A549 (cell line): ENCODE data around the gene PMFBP1.

Experiments used
- CHD2 ChIP-seq: fragments of 150-350 bp; IDR thresholded peaks from 2 replicates; pipeline ENCODE4 v1.6.1; 2014; ENCODE audit warnings: low read length; ENCODE audit not compliant: partially characterized antibody
- CTCF ChIP-seq: fragments of >200 bp; sonication (Bioruptor Twin); formaldehyde crosslinking; IDR thresholded peaks from 3 replicates; pipeline ENCODE4 v1.5.1; 2016
- HOXA7 ChIP-seq: fragments of 250-450 bp; sonication (Bioruptor Pico); IDR thresholded peaks from 2 replicates; pipeline ENCODE4 v1.5.0; 2020; ENCODE audit warnings: mild to moderate bottlenecking, moderate library complexity
- MAFK ChIP-seq: fragments of 450-650 bp; IDR thresholded peaks from 2 replicates; pipeline ENCODE4 v1.6.1; 2014; ENCODE audit not compliant: partially characterized antibody
- MAX ChIP-seq: IDR thresholded peaks from 2 replicates; pipeline ENCODE4 v1.6.1; 2012
- RFX5 ChIP-seq: fragments of 450-650 bp; IDR thresholded peaks from 2 replicates; pipeline ENCODE4 v1.7.1; 2014; ENCODE audit warnings: antibody characterized with exemption, mild to moderate bottlenecking, moderate library complexity

- no peak for TF ChIP-seq CTCF
- no peak for TF ChIP-seq CHD2
- TF ChIP-seq MAX = no peak
- TF ChIP-seq HOXA7 (CRISPR knock-in tag) = no peak
- no peak for TF ChIP-seq MAFK
- TF ChIP-seq RFX5 = no peak
These were observed 12.6 kb downstream of the PMFBP1 start for GRCh38 chr16:72159386-72159785.
